Neuronal stem cell (in vitro differentiated cells): ENCODE results near the gene NFKBIE. TPM values are rescaled to one million over a fixed set of nuclear protein-coding genes. Genes with fewer than 3 reads are reported as not detected.

Experiments used
- DNase-seq: peaks from one replicate; pipeline ENCODE4 v3.0.0-alpha.2; 2013; ENCODE audit warnings: low spot score
- H2AFZ ChIP-seq: one replicate; pipeline ENCODE4 v1.6.1; 2013; ENCODE audit warnings: mild to moderate bottlenecking, low read length, inconsistent platforms
- H2AK5ac ChIP-seq: 2 replicates; pipeline ENCODE4 v1.6.1; 2013; ENCODE audit warnings: low read depth, mild to moderate bottlenecking, inconsistent platforms, low read length, moderate library complexity, mixed read lengths
- H2BK120ac ChIP-seq: 2 replicates; pipeline ENCODE4 v1.6.1; 2013; ENCODE audit warnings: low read depth, mild to moderate bottlenecking, inconsistent platforms, low read length, moderate library complexity, mixed read lengths
- H2BK12ac ChIP-seq: one replicate; pipeline ENCODE4 v1.6.1; 2013; ENCODE audit warnings: low read length, inconsistent platforms
- H2BK15ac ChIP-seq: 2 replicates; pipeline ENCODE4 v1.6.1; 2013; ENCODE audit warnings: mild to moderate bottlenecking, low read length, inconsistent platforms, mixed read lengths
- H2BK5ac ChIP-seq: one replicate; pipeline ENCODE4 v1.6.1; 2013; ENCODE audit warnings: inconsistent platforms, mild to moderate bottlenecking, low read length, moderate library complexity
- H3K14ac ChIP-seq: one replicate; pipeline ENCODE4 v1.6.1; 2013; ENCODE audit warnings: low read length, inconsistent platforms
- H3K18ac ChIP-seq: 2 replicates; pipeline ENCODE4 v1.6.1; 2013; ENCODE audit warnings: low read length, inconsistent platforms
- H3K23ac ChIP-seq: 2 replicates; pipeline ENCODE4 v1.6.1; 2013; ENCODE audit warnings: low read depth, mild to moderate bottlenecking, mixed read lengths, low read length, inconsistent platforms; ENCODE audit not compliant: poor library complexity
- H3K27ac ChIP-seq: replicated peaks from 3 replicates; pipeline ENCODE4 v1.5.1; 2013; ENCODE audit warnings: low read length, inconsistent platforms
- H3K27me3 ChIP-seq, 3 experiments: 2 replicates each; pipeline ENCODE4 v1.6.1; 2013; ENCODE audit warnings: low read length in 3 of 3, mild to moderate bottlenecking in 2 of 3, inconsistent platforms in 1 of 3, low read depth in 1 of 3, mixed read lengths in 1 of 3, moderate library complexity in 1 of 3; ENCODE audit not compliant: control insufficient read depth in 3 of 3, insufficient read depth in 3 of 3
- H3K36me3 ChIP-seq, 2 donors: replicated peaks in 1 of 2; 2 replicates each; pipeline ENCODE4 v1.6.1; 2013; ENCODE audit warnings: low read length in 2 of 2; ENCODE audit not compliant: control insufficient read depth in 2 of 2, insufficient read depth in 2 of 2
- H3K4ac ChIP-seq: 2 replicates; pipeline ENCODE4 v1.6.1; 2013; ENCODE audit warnings: inconsistent platforms, mild to moderate bottlenecking, low read length, moderate library complexity
- H3K4me1 ChIP-seq, 2 donors: 1 replicate in 1 of 2; 2 replicates in 1 of 2; pipeline ENCODE4 v1.6.1; 2013; ENCODE audit warnings: low read length in 2 of 2, low read depth in 1 of 2; ENCODE audit not compliant: control insufficient read depth in 2 of 2, insufficient read depth in 1 of 2
- H3K4me2 ChIP-seq: one replicate; pipeline ENCODE4 v1.6.1; 2013; ENCODE audit warnings: mild to moderate bottlenecking, low read length, inconsistent platforms; ENCODE audit not compliant: insufficient read depth, poor library complexity, severe bottlenecking
- H3K4me3 ChIP-seq, 2 donors: 2 replicates each; pipeline ENCODE4 v1.5.1; 2013; ENCODE audit warnings: low read length in 2 of 2, mild to moderate bottlenecking in 2 of 2, inconsistent platforms in 1 of 2, moderate library complexity in 1 of 2
- H3K79me1 ChIP-seq: one replicate; pipeline ENCODE4 v1.6.1; 2013; ENCODE audit warnings: low read depth, mild to moderate bottlenecking, inconsistent platforms, low read length, moderate library complexity
- H3K9ac ChIP-seq: one replicate; pipeline ENCODE4 v1.6.1; 2013; ENCODE audit warnings: mild to moderate bottlenecking, low read depth, low read length, inconsistent platforms; ENCODE audit not compliant: poor library complexity
- H3K9me3 ChIP-seq, 2 donors: replicated peaks in 1 of 2; 2 replicates each; pipeline versions ENCODE3 to v1.6.1; 2013; ENCODE audit warnings: low read length in 2 of 2, mild to moderate bottlenecking in 2 of 2, inconsistent platforms in 1 of 2, low read depth in 1 of 2, mixed read lengths in 1 of 2, moderate library complexity in 1 of 2; ENCODE audit not compliant: control insufficient read depth in 2 of 2, insufficient read depth in 1 of 2
- H4K8ac ChIP-seq: one replicate; pipeline ENCODE4 v1.6.1; 2013; ENCODE audit warnings: low read depth, mild to moderate bottlenecking, inconsistent platforms, low read length, moderate library complexity
- H4K91ac ChIP-seq: one replicate; pipeline ENCODE4 v1.6.1; 2013; ENCODE audit warnings: low read length, low read depth, mild to moderate bottlenecking, inconsistent platforms; ENCODE audit not compliant: poor library complexity
- WGBS, 2 donors: extraction: QIAGEN DNeasy Blood & Tissue Kit; methylation state at CpG; one replicate each; pipeline ENCODE4 v1.1.7; 2013; ENCODE audit warnings: missing lambda C conversion rate in 2 of 2, mixed read lengths in 1 of 2; ENCODE audit not compliant: insufficient read length in 2 of 2, insufficient replicate concordance in 1 of 2; ENCODE audit errors: extremely low coverage in 2 of 2; 5-methylcytosine and 5-hydroxymethylcytosine counted together
- small RNA-seq: library from polyadenylated mRNA; stranded (forward); fragments of <200 nt; extraction: miRNeasy Mini kit (QIAGEN cat#:217004); gene quantifications from one replicate; pipeline ENCODE3, GENCODE V24; 2013; ENCODE audit not compliant: insufficient read depth

NFKBIE gene

DNA sequence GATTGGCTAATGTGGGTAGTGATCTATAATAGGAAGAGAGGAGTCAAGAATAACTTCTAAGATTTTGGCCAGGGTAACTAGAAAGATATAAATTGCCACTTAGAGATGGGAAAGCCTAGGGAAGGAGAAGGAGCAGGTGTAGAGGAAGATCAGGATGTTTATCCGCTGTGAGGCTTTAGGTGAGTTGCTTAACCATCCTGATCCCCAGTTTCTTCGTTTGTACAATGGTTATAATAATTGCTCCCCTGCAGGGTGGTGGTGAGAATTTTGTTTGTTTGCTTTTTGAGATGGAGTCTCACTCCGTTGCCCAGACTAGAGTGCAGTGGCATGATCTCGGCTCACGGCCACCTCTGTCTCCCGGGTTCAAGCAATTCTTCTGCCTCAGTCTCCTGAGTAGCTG lies 51.0 kb downstream of the NFKBIE start:
- H3K4me3 ChIP-seq: no peak overlapping the region
- WGBS, 2 donors: no CpG with 5 or more reads among the region's 6 CpGs

DNA sequence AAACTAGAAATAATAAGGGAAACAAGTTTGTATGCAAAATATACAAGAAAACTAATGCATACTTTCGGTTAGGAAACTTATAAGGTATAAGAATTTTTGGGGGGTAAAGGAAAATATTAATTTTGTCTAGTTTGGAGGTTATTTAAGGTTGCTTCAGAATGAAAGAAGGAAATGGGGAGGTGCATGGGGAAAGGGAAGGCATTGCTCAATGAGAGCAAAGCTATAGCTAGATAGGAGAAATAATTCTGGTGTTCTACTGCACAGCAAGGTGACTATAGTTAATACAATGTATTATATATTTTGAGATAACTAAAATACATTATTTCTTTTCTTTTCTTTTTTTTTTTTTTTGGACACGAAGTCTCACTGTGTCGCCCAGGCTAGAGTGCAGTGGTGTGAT lies 54.1 kb downstream of the NFKBIE start:
- no peaks in the 10 kb centered on the region for H3K9me3 ChIP-seq
- no peak overlapping the region for H3K14ac ChIP-seq
- peaks cover 5 to 6% of the 10 kb centered on the region in 2 donors for H3K4me1 ChIP-seq
- H2BK12ac ChIP-seq: no peak overlapping the region
- H3K27me3 ChIP-seq: no peaks in the 10 kb centered on the region
- WGBS, 2 donors: 100% methylated on average over 1 of the region's 3 CpGs; no CpG with 5 or more reads in 1 of the 2 donors
- H3K79me1 ChIP-seq: no peaks in the 10 kb centered on the region
- no peak overlapping the region for H2BK120ac ChIP-seq
- H3K9ac ChIP-seq: no peak overlapping the region
- DNase-seq: no peak
- H3K4me3 ChIP-seq: no peak overlapping the region
- H2BK15ac ChIP-seq: no peak overlapping the region
- no peak overlapping the region for H3K4ac ChIP-seq
- no peak overlapping the region for H4K8ac ChIP-seq
- H3K23ac ChIP-seq: no peak overlapping the region
- H3K4me2 ChIP-seq: no peak overlapping the region
- H2AFZ ChIP-seq: no peak overlapping the region
- H2AK5ac ChIP-seq: no peak overlapping the region
- no peak overlapping the region for H3K27ac ChIP-seq
- H4K91ac ChIP-seq: no peak overlapping the region
- no peak overlapping the region for H3K18ac ChIP-seq
- H2BK5ac ChIP-seq: no peak overlapping the region
- no peaks in the 10 kb centered on the region for H3K36me3 ChIP-seq

More for the DNA sequence above, 51.0 kb downstream of the NFKBIE start:
- Histone ChIP-seq H3K4me2 (no peak overlapping the region), H2AK5ac (no peak overlapping the region), H4K91ac (no peak overlapping the region), H4K8ac (no peak overlapping the region), H3K4ac (no peak overlapping the region), H3K23ac (no peak overlapping the region), H2BK15ac (no peak overlapping the region), H3K14ac (no peak overlapping the region), H3K18ac (no peak overlapping the region), H3K79me1 (no peaks in the 10 kb centered on the region), H3K9me3 (no peaks in the 10 kb centered on the region), H3K9ac (no peak overlapping the region), H2BK5ac (no peak overlapping the region), H3K4me1 (peaks cover 22 to 23% of the 10 kb centered on the region in 2 donors), H2BK120ac (no peak overlapping the region), H2BK12ac (no peak overlapping the region), H2AFZ (no peak overlapping the region), H3K27ac (no peak overlapping the region), H3K36me3 (no peaks in the 10 kb centered on the region), H3K27me3 (no peaks in the 10 kb centered on the region)
- no peak for DNase-seq

Small RNAs within 50 kb of the gene (small RNA-seq; reads per million reads assigned to genes)
- gene RN7SL811P: not detected
